Lower lobe of right lung (tissue), 2 donors: ENCODE results near the gene ZNF654. TPM values are rescaled to one million over a fixed set of nuclear protein-coding genes. Genes with fewer than 3 reads are reported as not detected.

Experiments used
- ATAC-seq, 2 donors: fragments of 200-7000 bp; cut with Tn5 transposase; one replicate each; pipeline ENCODE4 v1.9.1; 2020 to 2022; ENCODE audit warnings: mild to moderate bottlenecking in 2 of 2, moderate library complexity in 2 of 2
- DNase-seq: peaks from one replicate; pipeline ENCODE4 v3.0.0-alpha.2; 2020
- H3K27ac ChIP-seq: fragments of 200-600 bp; one replicate; pipeline ENCODE4 v1.8.0; 2022
- H3K27me3 ChIP-seq: fragments of 200-600 bp; one replicate; pipeline ENCODE4 v1.8.0; 2022; ENCODE audit warnings: low read depth
- H3K36me3 ChIP-seq: fragments of 200-600 bp; one replicate; pipeline ENCODE4 v1.8.0; 2022; ENCODE audit warnings: mild to moderate bottlenecking
- H3K4me1 ChIP-seq: fragments of 200-600 bp; one replicate; pipeline ENCODE4 v1.8.0; 2022
- H3K4me3 ChIP-seq: fragments of 200-600 bp; one replicate; pipeline ENCODE4 v1.8.0; 2022; ENCODE audit warnings: mild to moderate bottlenecking
- H3K9me3 ChIP-seq: fragments of 200-600 bp; one replicate; pipeline ENCODE4 v1.8.0; 2022
- intact Hi-C: fragments of 100-400 bp; cut with DNase I; formaldehyde crosslinking; loops from one replicate; pipeline ENCODE4 v1.11.0; 2022
- total RNA-seq: library from RNA; stranded (reverse); fragmentation: NEBNext Ultra II Directional; extraction: Animal tissue kit (Norgen Biotek cat#: 25700); gene quantifications from one replicate; pipeline ENCODE4 v1.2.1, GENCODE V29; 2021
- TF ChIP-seq, protein P1 (sequence below): fragments of 200-600 bp; IDR thresholded peaks from one replicate; pipeline ENCODE4 v1.8.0; 2022; ENCODE audit warnings: antibody characterized with exemption, mild to moderate bottlenecking
- donor health status: DM: no; HTN: yes; CAD: no; lungs with severe emphysema.

Gene ZNF654
- total RNA-seq, 1 donor from 2014 or later = 16.6 TPM

- intact Hi-C loops = no loop called here
These were observed 30.2 kb upstream of the ZNF654 start for GRCh38 chr3:88028876-88029275.

DNA sequence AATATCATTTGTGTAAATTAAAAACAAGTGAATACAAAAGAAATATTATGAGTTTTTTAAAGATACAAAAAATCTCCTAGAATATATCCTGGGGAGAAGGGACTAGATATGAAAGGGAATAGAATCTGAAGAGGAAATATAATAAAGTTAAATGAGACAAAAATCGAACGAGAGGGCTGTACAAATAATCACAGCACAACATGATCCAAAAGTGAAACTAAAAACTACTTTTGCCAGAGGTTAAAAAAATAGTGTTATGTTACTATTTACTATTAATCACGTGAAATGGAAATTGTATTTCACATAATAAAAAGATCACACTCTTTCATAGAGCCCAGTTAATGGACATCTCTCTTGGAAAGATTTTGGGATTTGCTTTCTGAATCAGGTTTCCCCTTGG is 28.8 kb upstream of the ZNF654 start:
- ATAC-seq = no peak
- no peaks in the 10 kb centered on the region for H3K27me3 ChIP-seq
- H3K27ac ChIP-seq = no peak overlapping the region
- no peak overlapping the region for H3K4me3 ChIP-seq
- no peak for DNase-seq
- H3K4me1 ChIP-seq = no peaks in the 10 kb centered on the region
- TF ChIP-seq, protein P1, sequence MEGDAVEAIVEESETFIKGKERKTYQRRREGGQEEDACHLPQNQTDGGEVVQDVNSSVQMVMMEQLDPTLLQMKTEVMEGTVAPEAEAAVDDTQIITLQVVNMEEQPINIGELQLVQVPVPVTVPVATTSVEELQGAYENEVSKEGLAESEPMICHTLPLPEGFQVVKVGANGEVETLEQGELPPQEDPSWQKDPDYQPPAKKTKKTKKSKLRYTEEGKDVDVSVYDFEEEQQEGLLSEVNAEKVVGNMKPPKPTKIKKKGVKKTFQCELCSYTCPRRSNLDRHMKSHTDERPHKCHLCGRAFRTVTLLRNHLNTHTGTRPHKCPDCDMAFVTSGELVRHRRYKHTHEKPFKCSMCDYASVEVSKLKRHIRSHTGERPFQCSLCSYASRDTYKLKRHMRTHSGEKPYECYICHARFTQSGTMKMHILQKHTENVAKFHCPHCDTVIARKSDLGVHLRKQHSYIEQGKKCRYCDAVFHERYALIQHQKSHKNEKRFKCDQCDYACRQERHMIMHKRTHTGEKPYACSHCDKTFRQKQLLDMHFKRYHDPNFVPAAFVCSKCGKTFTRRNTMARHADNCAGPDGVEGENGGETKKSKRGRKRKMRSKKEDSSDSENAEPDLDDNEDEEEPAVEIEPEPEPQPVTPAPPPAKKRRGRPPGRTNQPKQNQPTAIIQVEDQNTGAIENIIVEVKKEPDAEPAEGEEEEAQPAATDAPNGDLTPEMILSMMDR = no peak
- intact Hi-C loops = no loop called here
- no peaks in the 10 kb centered on the region for H3K36me3 ChIP-seq
- H3K9me3 ChIP-seq = no peaks in the 10 kb centered on the region

More at GRCh38 chr3:88028876-88029275, 30.2 kb upstream of the ZNF654 start:
- DNase-seq (no peak), ATAC-seq (no peak)
- TF ChIP-seq, protein P1 = no peak
- H3K4me1 ChIP-seq = no peaks in the 10 kb centered on the region
- H3K4me3 ChIP-seq = no peak overlapping the region
- H3K9me3 ChIP-seq = no peaks in the 10 kb centered on the region
- no peaks in the 10 kb centered on the region for H3K27me3 ChIP-seq
- no peak overlapping the region for H3K27ac ChIP-seq
- H3K36me3 ChIP-seq = no peaks in the 10 kb centered on the region

DNA sequence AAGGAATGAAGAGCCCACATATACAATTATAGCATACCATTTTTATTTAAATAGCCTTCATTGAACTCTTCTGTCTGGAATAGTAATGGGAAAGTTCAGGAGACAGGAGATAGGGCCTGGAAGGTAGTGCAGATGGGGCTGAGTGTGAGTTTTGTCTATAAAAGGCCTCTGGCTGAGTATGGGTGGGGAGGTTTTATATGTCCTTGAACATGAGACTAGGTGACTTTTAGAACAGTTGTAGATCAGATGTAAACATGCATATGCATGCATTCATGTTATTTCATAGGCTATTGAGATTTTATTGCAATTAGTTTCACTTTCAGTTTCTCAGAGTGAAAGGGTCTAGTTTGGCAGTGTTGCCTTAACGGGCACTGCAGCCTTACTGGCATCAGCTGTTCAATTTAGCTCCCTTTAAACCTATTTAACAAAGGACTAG is 27.4 kb upstream of the ZNF654 start:
- H3K27me3 ChIP-seq = no peaks in the 10 kb centered on the region
- TF ChIP-seq, protein P1 = no peak
- H3K9me3 ChIP-seq = no peaks in the 10 kb centered on the region
- peak overlapping the region; percentile 49 for H3K4me3 ChIP-seq
- no peaks in the 10 kb centered on the region for H3K4me1 ChIP-seq
- intact Hi-C loops = no loop called here
- DNase-seq (no peak), ATAC-seq (peak; percentile 59 to 83)
- H3K36me3 ChIP-seq = no peaks in the 10 kb centered on the region
- peak overlapping the region; percentile 71 for H3K27ac ChIP-seq

DNA sequence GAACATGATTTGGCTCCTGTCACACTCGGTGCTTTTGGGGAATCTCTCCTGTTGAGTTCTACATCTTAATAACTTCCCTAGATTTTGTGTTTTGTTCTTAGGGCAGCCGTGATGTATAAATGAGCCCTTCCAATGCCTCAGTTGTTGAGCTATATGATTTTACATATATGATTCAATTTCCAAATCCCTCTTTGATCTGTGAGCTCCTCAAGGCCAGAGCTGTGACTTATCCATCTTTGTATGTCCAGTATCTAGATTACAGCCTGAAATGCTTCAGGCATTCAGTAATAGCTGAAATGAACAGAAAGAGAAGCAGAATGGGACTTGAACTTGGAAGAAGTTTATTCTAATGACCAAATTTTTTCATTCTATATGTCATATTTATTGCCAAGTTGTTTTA is 26.8 kb upstream of the ZNF654 start:
- H3K4me1 ChIP-seq = no peaks in the 10 kb centered on the region
- TF ChIP-seq, protein P1 = no peak
- no peaks in the 10 kb centered on the region for H3K36me3 ChIP-seq
- peak overlapping the region; percentile 71 for H3K27ac ChIP-seq
- no peak for DNase-seq
- no peaks in the 10 kb centered on the region for H3K9me3 ChIP-seq
- no peaks in the 10 kb centered on the region for H3K27me3 ChIP-seq
- peak overlapping the region; percentile 49 for H3K4me3 ChIP-seq
- peak in 1 of 2 donors; percentile 12 for ATAC-seq
- intact Hi-C loops = no loop called here

- no peaks in the 10 kb centered on the region for H3K4me1 ChIP-seq
- TF ChIP-seq, protein P1 = no peak
- H3K27me3 ChIP-seq = no peaks in the 10 kb centered on the region
- intact Hi-C loops = no loop called here
- H3K36me3 ChIP-seq = no peaks in the 10 kb centered on the region
- DNase-seq (no peak), ATAC-seq (peak in 1 of 2 donors; percentile 42)
- no peak overlapping the region for H3K27ac ChIP-seq
- no peaks in the 10 kb centered on the region for H3K9me3 ChIP-seq
- no peak overlapping the region for H3K4me3 ChIP-seq
These were observed 26.0 kb upstream of the ZNF654 start for GRCh38 chr3:88033079-88033478.

DNA sequence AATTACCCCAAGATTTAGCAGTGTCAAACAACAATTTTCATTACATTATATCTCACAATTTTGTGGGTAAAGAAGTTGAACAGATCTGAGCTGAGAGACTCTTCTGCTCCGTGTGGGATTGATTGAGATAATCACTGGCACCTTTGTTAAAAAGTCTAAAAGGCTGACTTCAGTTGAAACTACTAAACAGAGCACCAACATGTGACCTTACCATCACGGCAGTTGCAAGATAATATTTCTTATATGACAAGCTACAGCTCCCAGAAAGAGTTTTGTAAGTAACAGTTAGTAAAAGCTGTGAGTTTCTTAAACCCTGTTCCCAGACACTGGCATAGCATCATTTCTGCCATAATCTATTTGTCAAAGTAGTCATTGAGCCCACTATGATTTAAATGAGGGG is 25.2 kb upstream of the ZNF654 start:
- no peaks in the 10 kb centered on the region for H3K27me3 ChIP-seq
- intact Hi-C loops = no loop called here
- H3K9me3 ChIP-seq = no peaks in the 10 kb centered on the region
- no peak overlapping the region for H3K4me3 ChIP-seq
- no peaks in the 10 kb centered on the region for H3K36me3 ChIP-seq
- no peak overlapping the region for H3K27ac ChIP-seq
- no peak for ATAC-seq
- H3K4me1 ChIP-seq = no peaks in the 10 kb centered on the region
- DNase-seq = no peak
- TF ChIP-seq, protein P1 = no peak
